ENCODE data around the gene CAMSAP1.

The CAMSAP1 gene

GRCh38 chr9:135883410-135884089 lies 23.8 kb downstream of the CAMSAP1 start:
- no peak for DNase-seq (ENCODE audit: low spot score)

- DNase-seq (ENCODE audit: low spot score) = no peak
Measured at GRCh38 chr9:135882011-135882410, 25.3 kb downstream of the CAMSAP1 start.

DNA sequence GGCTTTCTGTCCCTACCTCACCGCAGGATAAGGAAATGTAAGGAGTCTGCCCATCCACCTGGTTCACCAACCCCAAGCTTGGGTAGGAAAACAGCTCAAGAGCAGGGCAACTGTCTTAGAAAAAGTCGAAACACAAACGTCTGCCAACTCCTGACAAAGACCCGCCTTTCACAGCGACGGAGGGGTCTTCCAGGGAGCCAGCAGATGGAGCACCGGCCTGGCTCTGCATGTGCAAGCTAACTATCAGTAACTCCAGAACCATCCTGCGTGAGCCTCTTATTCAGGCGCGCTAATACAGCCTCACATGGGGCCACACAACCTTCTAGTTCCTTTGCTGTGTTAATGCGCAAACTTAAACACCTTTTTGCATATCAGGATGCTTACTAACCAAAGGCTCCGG lies 26.9 kb downstream of the CAMSAP1 start:
- no peak for DNase-seq (ENCODE audit: low spot score)

- DNase-seq (ENCODE audit: low spot score) = no peak
Measured at GRCh38 chr9:135879619-135880018, 27.7 kb downstream of the CAMSAP1 start.

DNA sequence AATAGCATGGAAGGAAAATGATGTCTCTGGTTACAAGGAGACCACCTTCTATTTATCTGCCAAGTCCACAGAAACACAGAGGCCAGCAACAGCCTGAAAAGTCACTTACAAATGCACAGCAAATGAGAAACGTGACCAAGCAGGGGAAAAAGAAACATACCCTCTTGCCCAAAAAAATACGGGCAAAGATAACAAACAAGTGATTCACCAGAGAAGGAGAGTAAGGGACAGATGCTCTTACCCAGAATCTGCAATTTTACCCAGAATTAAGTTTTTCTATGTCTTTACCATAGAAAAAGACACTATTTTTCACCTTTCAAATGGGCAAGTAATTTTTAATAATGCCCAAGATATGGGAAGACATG lies 28.1 kb downstream of the CAMSAP1 start:
- DNase-seq (ENCODE audit: low spot score) = no peak

- DNase-seq (ENCODE audit: low spot score) = no peak
Measured at GRCh38 chr9:135878528-135879236, 28.7 kb downstream of the CAMSAP1 start.

- no peak for DNase-seq (ENCODE audit: low spot score)
Measured at GRCh38 chr9:135877791-135878527, 29.4 kb downstream of the CAMSAP1 start.

- DNase-seq (ENCODE audit: low spot score) = no peak
Measured at GRCh38 chr9:135876936-135877335, 30.4 kb downstream of the CAMSAP1 start.

DNA sequence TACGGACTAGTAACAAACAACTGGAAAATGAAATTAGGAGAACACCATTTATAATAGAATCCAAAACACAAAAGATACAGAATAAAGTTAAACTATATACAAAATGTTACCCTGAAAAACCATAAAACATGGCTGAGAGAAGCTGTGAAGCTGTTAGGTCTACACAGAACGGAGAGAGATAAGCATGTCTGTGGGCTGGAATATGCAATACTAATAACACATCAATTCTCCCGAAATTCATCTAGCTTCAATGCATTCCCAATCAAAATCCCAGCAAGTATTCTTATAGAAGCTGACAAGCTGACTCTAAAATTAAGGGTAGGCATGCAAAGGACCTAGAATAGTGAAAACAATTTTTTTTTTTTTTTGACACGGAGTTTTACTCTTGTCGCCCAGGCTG lies 32.5 kb downstream of the CAMSAP1 start:
- DNase-seq (ENCODE audit: low spot score) = no peak

DNA sequence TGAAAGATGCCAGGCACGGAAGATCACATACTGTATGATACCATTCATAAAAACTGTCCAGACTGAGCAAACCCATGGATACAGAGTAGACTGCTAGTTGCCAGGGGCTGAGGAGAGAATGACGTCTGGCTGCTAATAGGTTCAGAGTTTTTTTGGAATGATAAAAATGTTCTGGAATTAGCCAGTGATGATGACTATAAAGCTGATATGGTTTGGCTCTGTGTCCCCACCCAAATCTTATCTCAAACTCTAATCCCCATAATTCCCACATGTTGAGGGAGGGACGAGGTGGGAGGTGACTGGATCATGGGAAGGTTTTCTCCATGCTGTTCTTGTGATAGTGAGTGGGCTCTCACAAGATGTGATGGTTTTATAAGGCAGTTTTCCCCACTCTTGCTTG lies 37.4 kb downstream of the CAMSAP1 start:
- no peak for DNase-seq (ENCODE audit: low spot score)

DNA sequence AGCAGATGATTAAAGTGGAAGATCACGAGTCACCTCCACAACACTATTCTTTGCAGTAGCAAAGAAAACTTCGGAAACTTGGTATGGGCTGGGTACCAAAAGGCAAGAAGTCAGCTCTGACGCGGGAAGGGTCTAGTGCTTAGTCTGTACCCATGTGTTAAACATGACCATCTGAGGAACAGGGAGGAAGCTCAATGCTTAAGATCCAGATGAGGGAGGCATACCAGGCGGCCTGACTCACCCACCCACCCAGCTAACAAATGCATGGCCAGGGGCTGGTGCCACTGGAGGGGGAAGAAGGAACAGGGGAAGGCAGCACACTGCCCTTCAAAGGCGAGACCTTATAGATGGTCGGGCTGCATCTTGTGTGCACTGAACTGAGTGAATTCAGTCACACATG lies 41.8 kb downstream of the CAMSAP1 start:
- no peak for DNase-seq (ENCODE audit: low spot score)

GRCh38 chr9:135864447-135865049 lies 42.8 kb downstream of the CAMSAP1 start:
- peak; percentile 80 for DNase-seq (ENCODE audit: low spot score)

GRCh38 chr9:135862809-135863208 lies 44.5 kb downstream of the CAMSAP1 start:
- no peak for DNase-seq (ENCODE audit: low spot score)

- peak; percentile 40 for DNase-seq (ENCODE audit: low spot score)
Measured at GRCh38 chr9:135858491-135859185, 48.7 kb downstream of the CAMSAP1 start.

GRCh38 chr9:135857843-135858242 lies 49.5 kb downstream of the CAMSAP1 start:
- no peak for DNase-seq (ENCODE audit: low spot score)

DNA sequence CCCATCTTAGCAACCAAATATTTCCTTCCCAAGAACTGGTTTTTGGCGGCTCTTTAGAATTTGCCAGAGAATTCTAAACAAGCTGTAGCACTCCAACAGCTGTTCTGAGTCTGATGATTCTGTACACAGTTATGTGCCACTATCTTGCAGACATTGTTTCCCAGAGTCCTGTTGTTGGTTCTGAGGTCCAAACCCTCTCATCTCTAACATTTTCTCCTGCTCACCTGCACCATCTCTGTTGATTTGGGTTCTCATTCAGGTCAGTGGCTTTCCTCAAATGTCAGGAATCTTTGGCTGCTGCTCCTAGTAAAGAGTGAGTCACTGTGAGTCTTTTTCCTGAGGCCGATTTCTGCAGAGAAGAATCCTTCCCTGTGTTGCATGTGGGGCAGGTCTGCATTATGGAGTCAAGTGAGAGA lies 50.0 kb downstream of the CAMSAP1 start:
- DNase-seq (ENCODE audit: low spot score) = peak; percentile 51

DNA sequence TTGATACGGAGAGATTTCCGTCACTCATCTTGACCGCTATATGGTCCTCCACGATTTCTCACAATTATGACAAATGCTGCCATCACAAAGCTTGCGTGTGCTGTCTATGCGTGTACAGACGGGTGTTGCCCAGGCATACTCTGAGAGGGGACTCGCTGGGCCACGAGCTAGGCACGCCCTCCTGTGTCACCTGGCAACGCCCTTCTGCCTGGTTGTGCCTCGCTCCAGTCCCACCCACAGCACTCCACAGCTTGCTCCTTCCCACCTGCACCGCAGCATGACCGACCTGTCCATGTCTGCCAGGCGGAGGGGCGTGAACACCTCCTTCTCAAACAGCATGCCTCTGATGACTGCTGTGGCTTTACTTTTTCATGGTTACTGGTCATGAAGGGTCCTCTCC lies 55.6 kb downstream of the CAMSAP1 start:
- no peak for DNase-seq (ENCODE audit: low spot score)

- DNase-seq (ENCODE audit: low spot score) = no peak
Measured at GRCh38 chr9:135850737-135851136, 56.6 kb downstream of the CAMSAP1 start.

DNA sequence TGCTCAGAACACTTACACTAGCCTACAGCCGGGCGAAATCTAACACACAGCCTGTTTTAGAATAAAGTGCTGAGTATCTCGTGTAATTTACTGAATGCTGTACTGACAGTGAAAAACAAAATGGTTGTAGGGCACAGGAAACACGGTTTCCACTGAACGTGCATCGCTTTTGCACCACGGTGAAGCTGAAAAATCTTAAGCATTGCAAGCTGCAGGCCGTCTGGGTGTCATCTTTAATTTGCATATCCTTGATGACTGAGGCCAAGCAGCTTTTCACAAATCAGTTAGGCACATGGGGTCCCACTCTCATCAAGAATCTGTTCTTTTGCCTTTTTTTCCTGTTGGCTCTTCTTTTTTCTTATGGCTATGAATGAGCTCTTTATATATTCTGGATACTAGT lies 58.2 kb downstream of the CAMSAP1 start:
- DNase-seq (ENCODE audit: low spot score) = no peak

DNA sequence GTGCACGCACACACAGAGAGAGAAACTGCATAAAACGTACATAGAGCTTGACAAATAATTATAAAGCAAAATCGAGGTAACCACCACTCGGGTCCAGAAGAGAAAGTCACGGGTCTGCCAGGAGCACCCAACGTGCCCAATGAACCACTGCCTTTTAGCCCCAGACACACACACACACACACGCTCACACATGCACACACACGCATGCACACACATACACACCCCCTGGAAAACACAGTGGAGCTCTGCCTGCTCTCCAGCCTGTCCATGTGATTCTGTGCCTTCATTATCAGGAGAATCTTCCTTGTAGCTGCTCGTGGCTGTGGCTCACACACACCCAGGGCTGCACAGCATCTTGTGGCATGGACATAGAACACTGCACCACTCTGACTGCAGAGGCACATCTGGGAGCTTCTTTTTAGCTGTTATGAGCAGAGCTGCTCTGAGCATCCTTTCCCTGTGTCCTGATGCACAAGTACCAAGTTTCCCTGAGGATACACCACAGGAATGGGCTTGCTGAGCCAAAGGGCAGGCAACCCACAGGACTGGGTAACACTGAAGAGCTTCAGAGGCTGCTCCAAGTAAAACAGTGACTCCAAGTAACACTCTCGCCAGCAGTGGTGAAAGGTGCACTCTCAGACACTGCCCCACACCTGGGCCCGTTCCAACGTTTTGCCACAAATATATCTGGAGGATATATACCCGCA lies 58.9 kb downstream of the CAMSAP1 start:
- no peak for DNase-seq (ENCODE audit: low spot score)

GRCh38 chr9:135847833-135848232 lies 59.5 kb downstream of the CAMSAP1 start:
- no peak for DNase-seq (ENCODE audit: low spot score)

- no peak for DNase-seq (ENCODE audit: low spot score)
Measured at GRCh38 chr9:135840539-135840938, 66.8 kb downstream of the CAMSAP1 start.

All from GM03348 (cell line).